HG03565 (cell line): ENCODE measurements around the gene NR1H4.
"Not testable (repeated sequence)": the region's sequence is repeated elsewhere in the genome, so short reads cannot be mapped to it uniquely, and the experiment has no call there.

Source experiments
- ATAC-seq: cut with Tn5 transposase; IDR thresholded peaks from one replicate; pipeline ENCODE4 v1.9.1; 2021; ENCODE audit warnings: mild to moderate bottlenecking, moderate library complexity; ENCODE audit not compliant: unreplicated experiment

The NR1H4 gene

GRCh38 chr12:100473716-100474150, at the start of gene NR1H4:
TSS of gene NR1H4 (plus strand) at chr12:100473866. CDS start at chr12:100493324, 19,458 bp downstream.
- no peak for ATAC-seq

- ATAC-seq: no peak
These were observed 47.5 kb upstream of the NR1H4 start for GRCh38 chr12:100426145-100426544.

GRCh38 chr12:100427078-100427477, 46.6 kb upstream of the NR1H4 start:
- ATAC-seq: no peak

GRCh38 chr12:100430251-100430650, 43.4 kb upstream of the NR1H4 start:
- not testable (repeated sequence) for ATAC-seq

- no peak for ATAC-seq
These were observed 40.0 kb upstream of the NR1H4 start for GRCh38 chr12:100433701-100434100.

- no peak for ATAC-seq
These were observed 39.5 kb upstream of the NR1H4 start for GRCh38 chr12:100434177-100434576.

- no peak for ATAC-seq
These were observed 37.7 kb upstream of the NR1H4 start for GRCh38 chr12:100435957-100436356.

GRCh38 chr12:100437038-100437841, 36.4 kb upstream of the NR1H4 start:
- no peak for ATAC-seq

- no peak for ATAC-seq
These were observed 33.9 kb upstream of the NR1H4 start for GRCh38 chr12:100439797-100440196.

GRCh38 chr12:100442403-100442802, 31.3 kb upstream of the NR1H4 start:
- ATAC-seq: no peak

GRCh38 chr12:100443434-100443833, 30.2 kb upstream of the NR1H4 start:
- no peak for ATAC-seq

GRCh38 chr12:100445081-100445481, 28.6 kb upstream of the NR1H4 start:
- no peak for ATAC-seq

GRCh38 chr12:100447381-100447780, 26.3 kb upstream of the NR1H4 start:
- no peak for ATAC-seq

GRCh38 chr12:100448656-100449055, 25.0 kb upstream of the NR1H4 start:
- ATAC-seq: no peak

- no peak for ATAC-seq
These were observed 22.9 kb upstream of the NR1H4 start for GRCh38 chr12:100450735-100451134.

- ATAC-seq: no peak
These were observed 19.7 kb upstream of the NR1H4 start for GRCh38 chr12:100453951-100454350.

- ATAC-seq: no peak
These were observed 17.8 kb upstream of the NR1H4 start for GRCh38 chr12:100455896-100456295.

- ATAC-seq: no peak
These were observed 15.5 kb upstream of the NR1H4 start for GRCh38 chr12:100458191-100458590.

GRCh38 chr12:100460702-100461101, 13.0 kb upstream of the NR1H4 start:
- no peak for ATAC-seq

- no peak for ATAC-seq
These were observed 12.2 kb upstream of the NR1H4 start for GRCh38 chr12:100461330-100461973.

- ATAC-seq: no peak
These were observed 10.0 kb upstream of the NR1H4 start for GRCh38 chr12:100463661-100464060.

GRCh38 chr12:100464529-100464928, 9.1 kb upstream of the NR1H4 start:
- no peak for ATAC-seq
